K562 (cell line): ENCODE results near the gene MYOM1. TPM values are rescaled to one million over a fixed set of nuclear protein-coding genes. Genes with fewer than 3 reads are reported as not detected.

ENCODE experiments used
- ATAC-seq: fragments of 200-7000 bp; cut with Tn5 transposase; 3 replicates; pipeline ENCODE4 v1.9.1; 2020; ENCODE audit warnings: moderate library complexity
- BruUV-seq: library from RNA; stranded (reverse); fragments of 400-500 nt; replicated peaks from 2 replicates; lab custom pipeline; 2021; lab: Mats Ljungman, UMichigan
- CTCF ChIA-PET: fragments of 300-600 bp; formaldehyde crosslinking; extraction: SDS; loops from one replicate; lab custom pipeline; 2021; ENCODE audit warnings: low intra/inter-chr PET ratio; lab: Yijun Ruan, JAX
- POLR2A ChIA-PET: fragments of 300-600, 350-650 bp; sonication (Branson Sonifier 250); formaldehyde crosslinking; extraction: SDS; loops from one replicate; lab custom pipeline; 2021; ENCODE audit warnings: antibody characterized with exemption, inconsistent platforms; lab: Yijun Ruan, JAX
- DNase-seq, 4 experiments: peaks; one replicate each; pipeline versions ENCODE4 v3.0.0 to v3.0.0-alpha.2; 2011 to 2018; ENCODE audit warnings: low spot score in 3 of 4, mixed read lengths in 3 of 4; ENCODE audit errors: extremely low read depth in 1 of 4
- FAIRE-seq: peaks from 2 replicates; lab custom pipeline; 2011; peaks lifted over from hg19 to GRCh38; lab: Jason Lieb, UNC
- H2AFZ ChIP-seq: 2 replicates; pipeline ENCODE4 v1.6.0; 2011; ENCODE audit warnings: low read depth, low read length, control low read depth, inconsistent platforms
- H3K27ac ChIP-seq: fragments of 200-600 bp; 3 replicates; pipeline ENCODE4 v1.8.0; 2011; ENCODE audit warnings: low read depth, mild to moderate bottlenecking, control low read depth, inconsistent platforms, low read length, moderate library complexity, mixed read lengths; ENCODE audit errors: extremely low read depth
- H3K27me3 ChIP-seq, 2 experiments: fragments of 300-600 bp in 1 of 2; 2 replicates in 1 of 2; 3 replicates in 1 of 2; pipeline versions ENCODE4 v1.6.0 to v1.8.0; 2011; ENCODE audit warnings: inconsistent platforms in 2 of 2, low read length in 2 of 2, mild to moderate bottlenecking in 1 of 2, mixed read lengths in 1 of 2, moderate library complexity in 1 of 2; ENCODE audit not compliant: control insufficient read depth in 2 of 2, insufficient read depth in 2 of 2
- H3K36me3 ChIP-seq: fragments of 300-600 bp; 3 replicates; pipeline ENCODE4 v1.8.0; 2011; ENCODE audit warnings: mild to moderate bottlenecking, low read length, inconsistent platforms; ENCODE audit not compliant: control insufficient read depth, insufficient read depth
- H3K4me1 ChIP-seq, 2 experiments: fragments of 200-600 bp in 1 of 2; replicated peaks in 1 of 2; 2 replicates in 1 of 2; 3 replicates in 1 of 2; pipeline versions ENCODE4 v1.5.1 to v1.8.0; 2011; ENCODE audit warnings: inconsistent platforms in 2 of 2, low read length in 2 of 2, mild to moderate bottlenecking in 1 of 2, mixed read lengths in 1 of 2, moderate library complexity in 1 of 2; ENCODE audit not compliant: control insufficient read depth in 2 of 2, insufficient read depth in 2 of 2
- H3K4me2 ChIP-seq: 2 replicates; pipeline ENCODE4 v1.6.1; 2011; ENCODE audit warnings: low read length, control low read depth, inconsistent platforms, mixed read lengths; ENCODE audit not compliant: insufficient read depth
- H3K4me3 ChIP-seq: fragments of 200-600 bp; sonication (generic), shearing (Covaris generic); 2 replicates; pipeline ENCODE4 v1.5.1; 2016; ENCODE audit warnings: control low read depth, inconsistent platforms
- H3K79me2 ChIP-seq: fragments of 200-600 bp; 3 replicates; pipeline ENCODE4 v1.8.0; 2011; ENCODE audit warnings: low read length, inconsistent platforms; ENCODE audit not compliant: control insufficient read depth, insufficient read depth
- H3K9ac ChIP-seq, 2 experiments: 2 replicates each; pipeline versions ENCODE4 v1.6.0 to v1.6.1; 2011; ENCODE audit warnings: low read depth in 2 of 2, low read length in 2 of 2, control low read depth in 1 of 2, inconsistent platforms in 1 of 2, mild to moderate bottlenecking in 1 of 2, mixed read lengths in 1 of 2; ENCODE audit not compliant: insufficient read depth in 1 of 2
- H3K9me1 ChIP-seq: one replicate; pipeline ENCODE4 v1.6.0; 2011; ENCODE audit warnings: inconsistent platforms, mild to moderate bottlenecking, low read length, moderate library complexity; ENCODE audit not compliant: control insufficient read depth, insufficient read depth
- H3K9me3 ChIP-seq: replicated peaks from 2 replicates; pipeline ENCODE4 v1.5.1; 2011; ENCODE audit warnings: low read depth, low read length, inconsistent platforms; ENCODE audit not compliant: control insufficient read depth, insufficient read depth
- H4K20me1 ChIP-seq: replicated peaks from 2 replicates; pipeline ENCODE4 v1.6.1; 2011; ENCODE audit warnings: low read length, inconsistent platforms, mixed read lengths; ENCODE audit not compliant: control insufficient read depth, insufficient read depth
- BCOR ChIP-seq: fragments of 450-650 bp; IDR thresholded peaks from 2 replicates; pipeline ENCODE4 v1.6.1; 2016
- CBFA2T2 ChIP-seq: fragments of 450-650 bp; conservative IDR thresholded peaks from 2 replicates; pipeline ENCODE4 v1.6.1; 2017; ENCODE audit warnings: mild to moderate bottlenecking
- HNRNPH1 ChIP-seq: fragments of 200-400 bp; formaldehyde crosslinking; optimal IDR thresholded peaks from 2 replicates; pipeline ENCODE3; 2017; ENCODE audit warnings: low read depth, mild to moderate bottlenecking, low read length, moderate library complexity
- KAT2B ChIP-seq: IDR thresholded peaks from one replicate; pipeline ENCODE4 v1.6.1; 2012; ENCODE audit warnings: low read depth, mild to moderate bottlenecking, control low read depth, inconsistent platforms, low read length, moderate library complexity
- MTF1 ChIP-seq: fragments of 250-450 bp; sonication (Bioruptor Pico); IDR thresholded peaks from 2 replicates; pipeline ENCODE4 v1.9.0; 2021; ENCODE audit warnings: moderate library complexity, mild to moderate bottlenecking, inconsistent platforms, borderline replicate concordance
- RBM25 ChIP-seq: fragments of 200-400 bp; formaldehyde crosslinking; IDR thresholded peaks from 2 replicates; pipeline ENCODE4 v1.6.1; 2018; ENCODE audit warnings: low read length, low read depth, moderate library complexity; ENCODE audit not compliant: severe bottlenecking
- TFAM ChIP-seq: fragments of 250-450 bp; sonication (Bioruptor Pico); conservative IDR thresholded peaks from 2 replicates; pipeline ENCODE4 v1.5.0; 2021; ENCODE audit warnings: mild to moderate bottlenecking, moderate library complexity
- ZNF121 ChIP-seq: sonication (generic); formaldehyde crosslinking; conservative IDR thresholded peaks from 2 replicates; pipeline ENCODE4 v1.8.0; 2022; ENCODE audit warnings: missing genetic modification reagents
- ZNF668 ChIP-seq: fragments of 250-450 bp; sonication (Bioruptor Pico); IDR thresholded peaks from 2 replicates; pipeline ENCODE4 v1.8.0; 2022; ENCODE audit warnings: mild to moderate bottlenecking, inconsistent platforms
- WGBS: fragments of 100-300 bp; shearing (Covaris generic); methylation state at CpG from one replicate; pipeline ENCODE4 v1.1.6; 2016; ENCODE audit warnings: low coverage, mixed read lengths; ENCODE audit not compliant: insufficient coverage; ENCODE audit errors: missing lambda C conversion rate; 5-methylcytosine and 5-hydroxymethylcytosine counted together
- in situ Hi-C: fragments of 300-500 bp; cut with MboI; formaldehyde crosslinking; loops from 4 replicates; pipeline ENCODE4 v1.15.0; 2018; ENCODE audit warnings: inconsistent platforms, mixed read lengths
- intact Hi-C: fragments of 100-400 bp; cut with micrococcal nuclease; formaldehyde crosslinking; loops from 2 replicates; pipeline ENCODE4 v1.14.2; 2022
- polyA plus RNA-seq, 8 experiments: library from polyadenylated mRNA; depleted of rRNA in 4 of 8; stranded (reverse) in 5 of 8; unstranded in 3 of 8; fragments of >200 nt; fragmentation: Nextera tagmentation in 2 of 8; fragmentation: Illumina TruSeq in 1 of 8; extraction: Ambion mirVana in 2 of 8; extraction: Trizol in 1 of 8; gene quantifications; 2 replicates each; pipeline versions ENCODE4 v1.2.1 to v1.2.3, GENCODE V29; 2011 to 2014; ENCODE audit warnings: inconsistent platforms in 1 of 8, missing spikeins in 1 of 8
- total RNA-seq, 7 experiments: library from RNA; depleted of rRNA in 6 of 7; stranded (reverse); fragments of >200 nt in 6 of 7; fragmentation: Illumina TruSeq in 2 of 7; extraction: Trizol in 2 of 7; gene quantifications; 2 replicates each; pipeline versions ENCODE4 v1.2.1 to v1.2.3, GENCODE V29; 2011 to 2021; ENCODE audit warnings: low replicate concordance in 1 of 7
- TF ChIP-seq, protein P1 (sequence below), 2 experiments: fragments of 150-350 bp in 1 of 2; IDR thresholded peaks; 2 replicates each; pipeline ENCODE4 v1.6.1; 2012 to 2016; ENCODE audit warnings: low read depth in 2 of 2, low read length in 2 of 2, mild to moderate bottlenecking in 1 of 2, moderate library complexity in 1 of 2
- TF ChIP-seq, protein P2 (sequence below), 2 experiments: fragments of 450-650 bp; IDR thresholded peaks; 2 replicates each; pipeline ENCODE4 v1.6.1; 2016
- TF ChIP-seq, protein P3 (sequence below): sonication (generic); IDR thresholded peaks from 2 replicates; pipeline ENCODE4 v1.6.1; 2016
- TF ChIP-seq, protein P4 (sequence below): sonication (generic); formaldehyde crosslinking; IDR thresholded peaks from 2 replicates; pipeline ENCODE4 v1.8.1; 2023; ENCODE audit warnings: mild to moderate bottlenecking, missing genetic modification reagents, moderate library complexity

MYOM1 gene
- total and polyA plus RNA-seq, 9 of the 15 experiments (the other 6 are each of a cell fraction or from before 2014, with no cell fraction given), result 0.01 to 0.62 (median 0.25) TPM

DNA sequence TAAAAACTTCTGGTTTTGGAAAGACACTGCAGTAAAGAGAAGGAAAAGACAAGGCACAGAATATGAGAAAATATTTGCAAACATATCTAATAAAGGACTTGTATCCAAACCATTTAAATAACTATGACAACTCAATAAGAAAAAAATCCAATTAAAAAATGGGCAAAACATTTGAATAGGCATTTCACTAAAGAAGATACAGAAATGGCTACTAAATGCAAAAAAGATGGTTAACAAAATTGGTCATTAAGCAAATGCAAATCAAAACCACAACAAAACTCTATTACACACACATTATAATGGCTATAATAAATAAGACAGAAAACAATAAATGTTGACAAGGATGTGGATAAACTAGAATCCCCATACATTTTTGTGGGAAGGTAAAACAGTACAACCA lies 14.5 kb downstream of the MYOM1 start (continued):
- TF ChIP-seq, protein P1, sequence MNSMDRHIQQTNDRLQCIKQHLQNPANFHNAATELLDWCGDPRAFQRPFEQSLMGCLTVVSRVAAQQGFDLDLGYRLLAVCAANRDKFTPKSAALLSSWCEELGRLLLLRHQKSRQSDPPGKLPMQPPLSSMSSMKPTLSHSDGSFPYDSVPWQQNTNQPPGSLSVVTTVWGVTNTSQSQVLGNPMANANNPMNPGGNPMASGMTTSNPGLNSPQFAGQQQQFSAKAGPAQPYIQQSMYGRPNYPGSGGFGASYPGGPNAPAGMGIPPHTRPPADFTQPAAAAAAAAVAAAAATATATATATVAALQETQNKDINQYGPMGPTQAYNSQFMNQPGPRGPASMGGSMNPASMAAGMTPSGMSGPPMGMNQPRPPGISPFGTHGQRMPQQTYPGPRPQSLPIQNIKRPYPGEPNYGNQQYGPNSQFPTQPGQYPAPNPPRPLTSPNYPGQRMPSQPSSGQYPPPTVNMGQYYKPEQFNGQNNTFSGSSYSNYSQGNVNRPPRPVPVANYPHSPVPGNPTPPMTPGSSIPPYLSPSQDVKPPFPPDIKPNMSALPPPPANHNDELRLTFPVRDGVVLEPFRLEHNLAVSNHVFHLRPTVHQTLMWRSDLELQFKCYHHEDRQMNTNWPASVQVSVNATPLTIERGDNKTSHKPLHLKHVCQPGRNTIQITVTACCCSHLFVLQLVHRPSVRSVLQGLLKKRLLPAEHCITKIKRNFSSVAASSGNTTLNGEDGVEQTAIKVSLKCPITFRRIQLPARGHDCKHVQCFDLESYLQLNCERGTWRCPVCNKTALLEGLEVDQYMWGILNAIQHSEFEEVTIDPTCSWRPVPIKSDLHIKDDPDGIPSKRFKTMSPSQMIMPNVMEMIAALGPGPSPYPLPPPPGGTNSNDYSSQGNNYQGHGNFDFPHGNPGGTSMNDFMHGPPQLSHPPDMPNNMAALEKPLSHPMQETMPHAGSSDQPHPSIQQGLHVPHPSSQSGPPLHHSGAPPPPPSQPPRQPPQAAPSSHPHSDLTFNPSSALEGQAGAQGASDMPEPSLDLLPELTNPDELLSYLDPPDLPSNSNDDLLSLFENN (IDR thresholded peaks at IDR 0.05; ENCODE audit: low read depth in 2 of 2, low read length in 2 of 2), result no peak
- TF ChIP-seq, all 486 proteins: peak for 2

DNA sequence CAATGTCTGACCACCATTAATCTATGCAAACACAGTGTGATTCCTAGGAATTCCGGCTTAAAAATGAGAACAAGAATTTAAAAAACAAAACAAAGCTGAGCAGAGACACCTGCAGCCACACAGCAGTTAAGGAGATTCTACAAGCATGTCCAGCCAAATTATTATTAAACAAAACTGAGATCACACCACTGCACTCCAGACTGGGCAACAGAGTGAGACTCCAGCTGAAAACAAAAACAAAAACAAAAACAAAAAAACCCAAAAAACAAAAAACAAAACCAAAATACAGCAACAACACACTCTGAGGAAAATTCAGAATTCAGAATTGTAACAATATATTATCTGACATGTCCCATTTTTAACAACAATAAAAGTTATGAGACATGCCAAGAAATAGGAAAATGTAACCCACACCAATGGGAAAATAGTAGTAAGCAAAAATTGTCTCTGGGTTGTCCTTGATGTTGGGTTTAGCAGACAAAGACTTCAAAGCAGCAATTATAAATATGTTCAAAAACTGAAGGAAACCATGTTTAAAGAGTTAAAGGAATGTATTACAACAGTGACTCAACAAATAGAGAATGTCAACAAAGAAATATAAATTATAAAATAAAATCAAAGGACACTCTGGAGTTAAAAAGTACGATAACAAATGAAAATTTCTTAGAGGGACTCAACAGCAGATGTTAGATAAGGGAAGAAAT lies 19.7 kb downstream of the MYOM1 start:
- TF ChIP-seq TFAM (CRISPR knock-in tag), result no peak
- TF ChIP-seq, protein P2, sequence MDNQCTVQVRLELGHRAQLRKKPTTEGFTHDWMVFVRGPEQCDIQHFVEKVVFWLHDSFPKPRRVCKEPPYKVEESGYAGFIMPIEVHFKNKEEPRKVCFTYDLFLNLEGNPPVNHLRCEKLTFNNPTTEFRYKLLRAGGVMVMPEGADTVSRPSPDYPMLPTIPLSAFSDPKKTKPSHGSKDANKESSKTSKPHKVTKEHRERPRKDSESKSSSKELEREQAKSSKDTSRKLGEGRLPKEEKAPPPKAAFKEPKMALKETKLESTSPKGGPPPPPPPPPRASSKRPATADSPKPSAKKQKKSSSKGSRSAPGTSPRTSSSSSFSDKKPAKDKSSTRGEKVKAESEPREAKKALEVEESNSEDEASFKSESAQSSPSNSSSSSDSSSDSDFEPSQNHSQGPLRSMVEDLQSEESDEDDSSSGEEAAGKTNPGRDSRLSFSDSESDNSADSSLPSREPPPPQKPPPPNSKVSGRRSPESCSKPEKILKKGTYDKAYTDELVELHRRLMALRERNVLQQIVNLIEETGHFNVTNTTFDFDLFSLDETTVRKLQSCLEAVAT (IDR thresholded peaks at IDR 0.05), result no peak
- peak; percentile 40; the same call in 1 of the 2 replicates for TF ChIP-seq BCOR
- TF ChIP-seq RBM25, result peak; percentile 3
- TF ChIP-seq CBFA2T2, result no peak
- no peak for TF ChIP-seq HNRNPH1
- no peak for TF ChIP-seq MTF1 (CRISPR knock-in tag)
- TF ChIP-seq, protein P3, sequence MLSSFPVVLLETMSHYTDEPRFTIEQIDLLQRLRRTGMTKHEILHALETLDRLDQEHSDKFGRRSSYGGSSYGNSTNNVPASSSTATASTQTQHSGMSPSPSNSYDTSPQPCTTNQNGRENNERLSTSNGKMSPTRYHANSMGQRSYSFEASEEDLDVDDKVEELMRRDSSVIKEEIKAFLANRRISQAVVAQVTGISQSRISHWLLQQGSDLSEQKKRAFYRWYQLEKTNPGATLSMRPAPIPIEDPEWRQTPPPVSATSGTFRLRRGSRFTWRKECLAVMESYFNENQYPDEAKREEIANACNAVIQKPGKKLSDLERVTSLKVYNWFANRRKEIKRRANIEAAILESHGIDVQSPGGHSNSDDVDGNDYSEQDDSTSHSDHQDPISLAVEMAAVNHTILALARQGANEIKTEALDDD, result no peak
- TF ChIP-seq, protein P4, sequence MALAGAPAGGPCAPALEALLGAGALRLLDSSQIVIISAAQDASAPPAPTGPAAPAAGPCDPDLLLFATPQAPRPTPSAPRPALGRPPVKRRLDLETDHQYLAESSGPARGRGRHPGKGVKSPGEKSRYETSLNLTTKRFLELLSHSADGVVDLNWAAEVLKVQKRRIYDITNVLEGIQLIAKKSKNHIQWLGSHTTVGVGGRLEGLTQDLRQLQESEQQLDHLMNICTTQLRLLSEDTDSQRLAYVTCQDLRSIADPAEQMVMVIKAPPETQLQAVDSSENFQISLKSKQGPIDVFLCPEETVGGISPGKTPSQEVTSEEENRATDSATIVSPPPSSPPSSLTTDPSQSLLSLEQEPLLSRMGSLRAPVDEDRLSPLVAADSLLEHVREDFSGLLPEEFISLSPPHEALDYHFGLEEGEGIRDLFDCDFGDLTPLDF (CRISPR knock-in tag), result no peak
- no peak for TF ChIP-seq ZNF668 (CRISPR knock-in tag)
- no peak for TF ChIP-seq KAT2B
- TF ChIP-seq ZNF121 (CRISPR knock-in tag), result peak; percentile 72
- H3K27me3 ChIP-seq, result no peaks in the 10 kb centered on the region
- ATAC-seq (no peak), FAIRE-seq (no peak), DNase-seq (no peak)
- no peak overlapping the region for H3K9ac ChIP-seq
- intact Hi-C loops (no loop called here), in situ Hi-C loops (no loop called here)
- no peaks in the 10 kb centered on the region for H4K20me1 ChIP-seq
- no peaks in the 10 kb centered on the region for H3K9me3 ChIP-seq
- no peaks in the 10 kb centered on the region for H3K79me2 ChIP-seq
- H3K9me1 ChIP-seq, result no peaks in the 10 kb centered on the region
- no peak overlapping the region for H3K4me3 ChIP-seq
- no peak overlapping the region for H2AFZ ChIP-seq
- no peaks in the 10 kb centered on the region for H3K4me1 ChIP-seq
- no peak overlapping the region for H3K27ac ChIP-seq
- ChIA-PET CTCF (no interaction called here), POLR2A (no interaction called here)
- no peaks in the 10 kb centered on the region for H3K36me3 ChIP-seq
- H3K4me2 ChIP-seq, result no peak overlapping the region
- WGBS, result 49% methylated on average over 2 of the region's 2 CpGs
- BruUV-seq, result no TSS peak
